CD4-positive, alpha-beta T cell (primary cell): ENCODE data around the gene FAM171A2. TPM values are rescaled to one million over a fixed set of nuclear protein-coding genes. Genes with fewer than 3 reads are reported as not detected.

Experiments
- ATAC-seq: fragments of 200-7000 bp; cut with Tn5 transposase; one replicate; pipeline ENCODE4 v1.10.0; 2022; ENCODE audit warnings: mild to moderate bottlenecking; ENCODE audit not compliant: poor library complexity
- CTCF ChIA-PET: fragments of 350-600 bp; sonication (Branson Sonifier 250); formaldehyde crosslinking; loops from one replicate; lab custom pipeline; 2021; ENCODE audit warnings: antibody characterized with exemption, inconsistent platforms; lab: Charles Lee
- POLR2A ChIA-PET: fragments of 350-600 bp; sonication (Branson Sonifier 250); formaldehyde crosslinking; loops from one replicate; lab custom pipeline; 2021; ENCODE audit warnings: antibody characterized with exemption, inconsistent platforms; lab: Charles Lee
- DNase-seq, 14 experiments: peaks; one replicate each; pipeline ENCODE4 v3.0.0-alpha.2; 2013 to 2020; ENCODE audit warnings: mixed read lengths in 2 of 14
- H3K27ac ChIP-seq, 2 donors: one replicate each; pipeline versions ENCODE4 v1.5.1 to v1.7.0; 2013; ENCODE audit warnings: low read length in 2 of 2, low read depth in 1 of 2, mild to moderate bottlenecking in 1 of 2
- H3K27me3 ChIP-seq, 2 experiments: 1 replicate in 1 of 2; 2 replicates in 1 of 2; pipeline versions ENCODE4 v1.6.1 to v1.7.0; 2013; ENCODE audit warnings: low read length in 2 of 2, control low read depth in 1 of 2, mild to moderate bottlenecking in 1 of 2, moderate library complexity in 1 of 2; ENCODE audit not compliant: insufficient read depth in 2 of 2, control insufficient read depth in 1 of 2
- H3K36me3 ChIP-seq: one replicate; pipeline ENCODE4 v1.6.1; 2013; ENCODE audit warnings: low read length, control low read depth; ENCODE audit not compliant: insufficient read depth
- H3K4me1 ChIP-seq: one replicate; pipeline ENCODE4 v1.6.1; 2013; ENCODE audit warnings: low read length, control low read depth; ENCODE audit not compliant: insufficient read depth
- H3K4me3 ChIP-seq: one replicate; pipeline ENCODE4 v1.5.1; 2013; ENCODE audit warnings: mild to moderate bottlenecking, low read length, moderate library complexity
- H3K9me3 ChIP-seq, 2 experiments: 1 replicate in 1 of 2; 2 replicates in 1 of 2; pipeline versions ENCODE4 v1.6.1 to v1.7.0; 2013; ENCODE audit warnings: low read length in 2 of 2, mild to moderate bottlenecking in 2 of 2, control low read depth in 1 of 2, moderate library complexity in 1 of 2; ENCODE audit not compliant: control insufficient read depth in 1 of 2, insufficient read depth in 1 of 2
- H3K27ac Mint-ChIP-seq: one replicate; pipeline ENCODE4 v1.8.0; 2020; ENCODE audit warnings: mixed read lengths
- H3K27me3 Mint-ChIP-seq: one replicate; pipeline ENCODE4 v1.8.0; 2021; ENCODE audit warnings: mixed read lengths
- H3K36me3 Mint-ChIP-seq: one replicate; pipeline ENCODE4 v1.8.0; 2021; ENCODE audit warnings: low read depth, mixed read lengths
- H3K4me1 Mint-ChIP-seq: one replicate; pipeline ENCODE4 v1.8.0; 2021; ENCODE audit warnings: low read depth, mixed read lengths
- H3K4me3 Mint-ChIP-seq: one replicate; pipeline ENCODE4 v1.8.0; 2020; ENCODE audit warnings: mild to moderate bottlenecking, mixed read lengths
- H3K9me3 Mint-ChIP-seq: one replicate; pipeline ENCODE4 v1.8.0; 2020; ENCODE audit warnings: mixed read lengths
- CTCF ChIP-seq: fragments of 200-600 bp; IDR thresholded peaks from one replicate; pipeline ENCODE4 v1.8.0; 2022; ENCODE audit warnings: antibody characterized with exemption, mild to moderate bottlenecking
- intact Hi-C, 2 experiments: fragments of 100-400 bp; cut with DNase I in 1 of 2; cut with micrococcal nuclease in 1 of 2; formaldehyde crosslinking; loops; one replicate each; pipeline versions ENCODE4 v1.15.1 to v1.9.0; 2023 to 2025; cut with DNase I, micrococcal nuclease
- total RNA-seq, 174 experiments: library from RNA in 2 of 174; stranded (reverse) in 2 of 174; gene quantifications; one replicate each; pipeline ENCODE4 v1.2.3 and lab custom pipeline; 2021 to 2026

FAM171A2 gene
- total RNA-seq, 2 experiments from 2014 or later = 0.08 to 0.19 TPM

DNA sequence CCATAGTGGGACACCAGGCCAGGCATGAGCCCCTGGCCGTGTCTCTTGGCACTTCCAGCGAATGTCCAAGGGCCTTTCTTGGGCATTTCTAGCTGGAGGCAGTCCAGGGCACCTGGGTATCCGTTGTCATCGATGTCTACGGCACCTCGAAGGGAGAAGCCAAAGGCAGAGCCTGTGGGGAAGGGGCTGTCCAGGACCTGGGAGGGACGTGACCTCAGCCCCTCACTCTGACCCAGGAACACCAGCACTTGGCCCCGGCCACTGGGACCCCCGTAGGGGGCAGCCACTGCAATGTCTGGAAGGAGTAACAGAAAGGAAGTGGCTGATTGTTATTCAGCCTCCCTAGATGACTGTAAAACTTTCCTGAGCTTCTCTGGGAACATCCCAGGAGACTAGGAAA is 17.1 kb upstream of the FAM171A2 start:
- no peak for TF ChIP-seq CTCF
- Mint-ChIP-seq H3K36me3 (no peaks in the 10 kb centered on the region), H3K27me3 (peaks cover 36% of the 10 kb centered on the region), H3K9me3 (no peaks in the 10 kb centered on the region), H3K4me1 (peaks cover 5% of the 10 kb centered on the region), H3K4me3 (no peak overlapping the region), H3K27ac (no peak overlapping the region)
- Histone ChIP-seq H3K9me3 (peaks cover 0 to 3% of the 10 kb centered on the region in 2 experiments), H3K36me3 (no peaks in the 10 kb centered on the region), H3K4me3 (no peak overlapping the region), H3K4me1 (peaks cover 15% of the 10 kb centered on the region), H3K27ac (no peak overlapping the region), H3K27me3 (peaks cover 3 to 16% of the 10 kb centered on the region in 2 experiments)
- ATAC-seq (no peak), DNase-seq (no peak)
- POLR2A ChIA-PET = no interaction called here
- intact Hi-C loops = no loop called here
- CTCF ChIA-PET = interaction anchor here (0.5 kb wide), 1 partner anchor 16 kb away, joined by 3 read pairs; no protein-coding TSS in a partner anchor

DNA sequence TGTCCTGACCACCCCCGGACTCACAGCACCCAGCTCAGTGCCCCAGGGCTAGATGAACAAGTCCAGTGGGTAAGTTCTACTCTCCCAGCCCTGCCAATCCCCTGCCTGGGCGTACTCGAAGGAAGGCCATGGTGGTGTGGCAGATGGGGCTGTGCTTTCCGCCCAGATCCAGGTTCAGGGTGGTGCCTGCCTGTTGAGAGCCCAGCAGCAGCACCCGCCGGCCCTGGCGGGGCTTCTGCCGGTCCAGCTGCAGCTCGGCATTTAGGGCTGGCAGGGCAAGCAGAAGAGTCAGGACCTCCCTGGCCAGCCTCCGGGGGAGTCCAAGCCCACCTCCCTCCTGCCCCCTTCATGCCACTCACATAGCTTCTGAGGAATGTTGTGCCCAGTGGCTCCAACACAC is 16.2 kb upstream of the FAM171A2 start:
- Mint-ChIP-seq H3K9me3 (no peaks in the 10 kb centered on the region), H3K4me3 (no peak overlapping the region), H3K27me3 (peaks cover 34% of the 10 kb centered on the region), H3K4me1 (peaks cover 3% of the 10 kb centered on the region), H3K27ac (no peak overlapping the region), H3K36me3 (no peaks in the 10 kb centered on the region)
- H3K36me3 ChIP-seq = no peaks in the 10 kb centered on the region
- no peak for DNase-seq
- POLR2A ChIA-PET = no interaction called here
- no peak overlapping the region for H3K4me3 ChIP-seq
- H3K9me3 ChIP-seq = no peaks in the 10 kb centered on the region
- CTCF ChIA-PET = interaction anchor here (0.5 kb wide), 1 partner anchor 16 kb away, joined by 3 read pairs; no protein-coding TSS in a partner anchor
- no peak overlapping the region for H3K27ac ChIP-seq
- peaks cover 0 to 16% of the 10 kb centered on the region in 2 experiments for H3K27me3 ChIP-seq
- no peak for ATAC-seq
- no peak for TF ChIP-seq CTCF
- H3K4me1 ChIP-seq = peaks cover 12% of the 10 kb centered on the region
- intact Hi-C loops = no loop called here

- Mint-ChIP-seq H3K27ac (no peak overlapping the region), H3K9me3 (no peaks in the 10 kb centered on the region), H3K4me1 (no peaks in the 10 kb centered on the region), H3K4me3 (no peak overlapping the region), H3K36me3 (no peaks in the 10 kb centered on the region), H3K27me3 (peaks cover 38% of the 10 kb centered on the region)
- H3K27ac ChIP-seq = no peak overlapping the region
- CTCF ChIA-PET = no interaction called here
- H3K4me1 ChIP-seq = peaks cover 6% of the 10 kb centered on the region
- ATAC-seq = no peak
- intact Hi-C loops = no loop called here
- H3K4me3 ChIP-seq = no peak overlapping the region
- POLR2A ChIA-PET = no interaction called here
- no peaks in the 10 kb centered on the region for H3K9me3 ChIP-seq
- H3K36me3 ChIP-seq = no peaks in the 10 kb centered on the region
- no peak for TF ChIP-seq CTCF
- peaks cover 0 to 17% of the 10 kb centered on the region in 2 experiments for H3K27me3 ChIP-seq
- DNase-seq = no peak
Observed at GRCh38 chr17:44378171-44378705, 14.6 kb upstream of the FAM171A2 start.
